HG02970 (cell line): ENCODE results near the gene PRR36.
A peak's percentile ranks its signal among the peaks of the same experiment; 100 is the strongest.

Experiments used
- ATAC-seq: cut with Tn5 transposase; IDR thresholded peaks from one replicate; pipeline ENCODE4 v1.9.1; 2021; ENCODE audit warnings: mild to moderate bottlenecking, moderate library complexity, moderate number of reproducible peaks; ENCODE audit not compliant: unreplicated experiment, low FRiP score

Gene PRR36

GRCh38 chr19:7848779-7849457 lies 25.3 kb downstream of the PRR36 start:
- ATAC-seq: no peak

GRCh38 chr19:7847664-7848063 lies 26.5 kb downstream of the PRR36 start:
- ATAC-seq: no peak

DNA sequence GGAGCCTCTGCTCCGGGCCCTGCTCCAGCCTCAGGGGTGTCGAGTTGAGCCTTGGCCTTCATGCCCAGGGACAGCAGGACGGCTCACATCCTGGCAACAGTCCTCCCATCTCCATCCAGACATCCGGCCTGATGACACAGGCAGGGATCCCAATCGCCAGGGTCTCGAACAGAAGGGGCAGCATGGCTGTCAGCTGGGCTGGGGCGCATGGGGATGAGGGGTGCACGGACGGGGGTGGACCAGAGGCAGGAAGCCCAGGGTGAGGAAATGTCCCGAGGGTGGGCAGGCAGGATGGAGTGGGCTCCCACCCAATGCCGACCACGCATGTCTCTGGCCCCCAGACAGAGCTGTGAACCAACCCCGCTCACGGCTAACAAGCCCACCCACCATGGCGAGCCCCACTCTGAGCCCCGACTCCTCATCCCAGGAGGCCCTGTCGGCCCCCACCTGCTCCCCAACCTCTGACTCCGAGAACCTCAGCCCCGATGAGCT lies 28.0 kb downstream of the PRR36 start:
- ATAC-seq: no peak

DNA sequence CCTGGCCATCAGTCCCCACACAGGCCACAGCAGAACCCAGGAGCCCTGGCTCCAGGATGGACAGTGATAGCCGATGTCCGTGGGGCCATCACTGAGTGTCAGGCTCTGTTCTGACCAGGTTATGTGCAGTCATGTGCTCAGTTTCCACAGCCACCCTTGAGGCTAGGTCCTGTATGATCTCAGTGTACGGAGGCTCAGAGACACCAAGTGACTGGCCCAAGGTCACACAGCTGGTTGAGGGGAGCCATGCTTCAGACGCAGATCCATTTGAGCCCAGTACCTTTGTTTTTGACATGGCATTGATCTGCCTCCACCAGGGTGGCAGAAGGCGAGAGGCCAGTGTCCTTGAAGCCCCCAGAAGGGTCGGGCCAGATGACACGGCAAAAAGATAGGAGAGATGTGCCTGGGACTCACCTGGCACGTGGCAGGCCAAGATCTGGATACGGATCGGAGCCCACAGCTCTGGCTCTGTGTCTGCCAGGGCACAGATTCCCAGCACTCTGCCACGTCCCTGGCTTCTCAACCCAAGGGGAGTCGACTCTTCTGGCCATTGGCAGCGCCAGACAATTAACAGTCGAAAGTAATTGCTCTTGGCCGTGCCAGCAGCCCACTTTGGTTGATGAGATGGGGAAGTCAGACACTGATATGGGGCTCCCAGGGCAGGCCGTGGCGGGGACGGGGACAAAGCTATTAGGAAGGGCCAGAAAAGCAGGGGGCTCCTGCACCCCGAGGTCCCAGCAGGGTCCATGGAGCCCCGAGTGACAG lies 28.6 kb downstream of the PRR36 start:
- no peak for ATAC-seq

DNA sequence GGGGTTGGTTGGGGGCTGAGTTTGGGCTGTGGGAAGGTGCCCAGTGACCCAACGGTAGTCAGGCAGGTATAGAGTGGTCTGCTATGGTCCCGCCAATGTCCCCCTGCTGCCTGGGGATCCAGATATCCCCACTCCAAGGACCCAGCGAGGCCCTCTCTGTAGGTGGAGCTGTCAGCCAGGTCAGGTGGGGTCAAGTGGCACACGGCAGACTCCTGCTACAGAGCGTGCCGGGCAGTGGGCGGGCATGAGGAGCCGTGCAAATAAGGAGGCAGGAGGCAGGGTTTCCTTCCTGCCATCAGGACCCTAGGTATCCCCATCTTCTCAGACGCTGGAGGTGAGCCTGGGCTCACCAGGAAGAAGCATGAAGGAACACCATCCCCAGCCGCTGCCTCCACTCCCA lies 29.2 kb downstream of the PRR36 start:
- no peak for ATAC-seq

GRCh38 chr19:7844405-7844804 lies 29.8 kb downstream of the PRR36 start:
- ATAC-seq: no peak

DNA sequence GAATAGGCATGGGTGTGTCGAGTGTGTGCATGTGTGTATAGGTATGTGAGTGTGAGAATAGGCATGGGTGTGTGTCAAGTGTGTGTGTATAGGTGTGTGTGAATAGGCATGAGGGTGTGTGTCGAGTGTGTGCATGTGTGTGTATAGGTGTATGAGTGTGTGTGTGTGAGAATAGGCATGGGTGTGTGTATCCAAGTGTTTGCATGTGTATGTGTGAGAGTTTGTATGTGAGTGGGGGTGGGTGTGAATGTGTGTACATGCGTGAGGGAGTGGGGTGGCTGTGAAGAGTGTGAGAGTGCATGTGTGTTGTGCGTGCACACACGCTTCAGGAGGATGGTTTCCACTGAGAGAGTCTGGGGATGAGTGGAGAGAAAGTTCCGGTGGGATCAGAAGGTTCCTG lies 30.7 kb downstream of the PRR36 start:
- no peak for ATAC-seq

DNA sequence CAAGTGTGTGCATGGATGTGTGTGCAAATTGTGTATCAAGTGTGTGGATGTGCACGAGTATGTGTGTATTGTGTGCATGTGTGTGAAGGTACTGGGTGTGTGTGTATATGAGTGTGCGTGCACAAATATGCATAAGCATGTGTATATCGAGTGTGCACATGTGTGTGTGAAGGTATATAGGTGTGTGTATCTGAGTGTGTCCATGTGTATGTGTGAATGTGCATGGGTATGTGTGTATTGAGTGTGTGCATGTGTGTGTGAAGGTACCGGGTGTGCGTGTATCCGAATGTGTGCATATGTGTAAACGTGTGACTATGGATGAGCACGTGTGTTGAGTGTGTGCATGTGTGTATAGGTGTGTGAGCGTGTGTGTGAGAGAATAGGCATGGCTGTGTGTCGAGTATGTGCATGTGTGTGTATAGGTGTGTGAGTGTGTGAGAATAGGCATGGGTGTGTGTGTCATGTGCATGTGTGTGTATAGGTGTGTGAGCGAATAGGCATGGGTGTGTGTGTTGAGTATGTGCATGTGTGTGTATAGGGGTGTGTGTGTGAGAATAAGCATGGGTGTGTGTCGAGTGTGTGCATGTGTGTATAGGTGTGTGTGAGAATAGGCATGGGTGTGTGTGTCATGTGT lies 31.4 kb downstream of the PRR36 start:
- ATAC-seq: no peak

GRCh38 chr19:7841751-7842660 lies 32.2 kb downstream of the PRR36 start:
- no peak for ATAC-seq

- no peak for ATAC-seq
Observed at GRCh38 chr19:7840629-7841028, 33.6 kb downstream of the PRR36 start.

DNA sequence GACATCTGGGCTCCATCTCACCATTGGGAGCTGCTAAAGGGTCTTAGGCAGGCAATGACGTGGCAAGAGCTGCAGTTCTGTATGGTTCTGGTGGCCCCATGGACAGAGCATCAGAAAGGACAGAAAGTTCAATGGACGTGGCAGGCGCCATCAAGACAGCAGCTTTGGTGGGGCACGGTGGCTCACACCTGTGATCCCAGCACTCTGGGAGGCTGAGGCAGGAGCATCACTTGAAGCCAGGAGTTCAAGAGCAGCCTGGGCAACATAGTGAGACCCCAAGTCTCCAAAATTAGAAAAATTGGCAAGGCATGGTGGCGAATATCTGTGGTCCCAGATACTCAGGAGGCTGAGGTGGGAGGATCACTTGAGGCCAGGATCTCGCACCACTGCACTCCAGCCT lies 34.7 kb downstream of the PRR36 start:
- ATAC-seq: no peak

DNA sequence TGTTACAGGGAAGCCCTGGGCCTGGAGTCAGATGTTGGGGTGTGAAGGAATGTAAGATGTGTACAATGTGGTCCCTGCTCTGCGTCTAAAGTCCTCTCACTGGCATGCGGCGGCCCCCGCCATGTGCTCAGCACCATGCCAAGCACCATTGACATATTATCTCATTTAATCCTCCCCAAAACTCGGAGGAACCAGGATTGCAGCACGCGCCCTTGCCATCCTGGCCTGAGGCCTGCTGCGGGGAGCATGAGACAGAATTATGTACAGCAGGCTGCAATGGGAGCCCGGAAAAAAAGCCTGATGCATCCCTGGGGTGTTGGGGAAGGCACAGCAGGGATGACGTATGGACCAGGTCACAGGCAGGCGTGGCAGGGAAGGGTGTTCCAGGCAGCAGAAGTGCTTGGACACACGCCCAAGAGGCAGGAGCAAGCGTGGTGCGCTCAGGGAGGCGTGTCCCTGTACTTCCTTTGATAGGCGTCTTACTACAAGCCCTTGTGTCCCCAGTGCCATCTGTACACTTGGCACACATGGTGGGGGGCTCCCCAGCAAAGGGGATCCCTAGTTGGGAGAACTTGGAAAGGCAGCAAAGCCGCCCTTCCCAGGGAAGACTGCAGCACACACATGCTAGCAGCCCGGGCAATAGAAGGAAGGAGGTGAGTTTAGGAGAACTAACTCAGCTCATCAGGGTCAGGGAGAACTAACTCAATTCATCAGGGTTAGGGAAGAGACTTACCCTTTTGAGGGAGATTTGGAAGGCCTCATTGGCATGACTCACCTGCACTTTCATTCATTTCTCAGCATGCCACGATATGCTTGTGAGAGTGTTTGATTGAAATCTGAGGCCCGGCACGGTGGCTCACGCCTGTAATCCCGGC lies 40.7 kb downstream of the PRR36 start:
- ATAC-seq: no peak

GRCh38 chr19:7832781-7833180 lies 41.4 kb downstream of the PRR36 start:
- ATAC-seq: no peak

DNA sequence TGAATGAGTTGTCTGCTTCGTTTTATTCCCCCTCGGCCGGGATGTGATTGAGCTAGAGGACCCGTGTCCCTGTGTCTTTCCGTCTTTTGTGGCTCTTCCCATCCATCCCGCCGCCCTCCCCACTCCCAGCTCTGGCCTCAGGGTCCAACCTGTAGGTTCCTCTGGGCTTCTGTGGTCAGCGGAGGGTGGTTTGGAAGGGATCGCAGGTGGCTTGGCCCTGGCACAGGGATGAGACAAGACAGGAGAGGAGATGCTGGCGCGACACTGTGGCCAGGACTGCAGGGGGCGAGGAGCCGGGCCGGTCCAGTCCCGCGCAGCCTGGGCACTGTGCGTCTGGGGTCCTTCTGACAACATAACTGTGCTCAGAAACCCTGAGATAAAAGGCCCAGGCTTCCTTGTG lies 42.2 kb downstream of the PRR36 start:
- no peak for ATAC-seq

- ATAC-seq: no peak
Observed at GRCh38 chr19:7831452-7831851, 42.7 kb downstream of the PRR36 start.

DNA sequence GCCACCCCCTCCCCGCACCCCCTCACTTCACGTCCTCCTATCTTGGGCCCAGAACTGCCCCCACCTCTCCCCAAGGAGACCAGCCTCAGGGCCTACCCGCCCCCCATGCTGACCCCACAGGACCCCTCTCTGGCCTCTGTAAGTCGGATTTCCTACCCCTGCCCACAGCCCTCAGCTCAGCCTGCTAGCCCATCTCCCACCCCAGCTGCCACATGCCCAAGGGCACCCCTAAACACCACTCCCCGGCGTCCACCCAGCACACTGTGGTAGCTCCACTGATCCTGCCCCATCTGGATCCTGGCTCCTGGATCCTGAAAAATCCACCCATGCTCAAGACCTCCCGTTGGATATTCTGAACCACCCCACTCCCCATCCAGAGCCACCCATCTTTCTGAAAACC lies 43.4 kb downstream of the PRR36 start:
- no peak for ATAC-seq

- ATAC-seq: no peak
Observed at GRCh38 chr19:7830272-7830771, 43.9 kb downstream of the PRR36 start.

DNA sequence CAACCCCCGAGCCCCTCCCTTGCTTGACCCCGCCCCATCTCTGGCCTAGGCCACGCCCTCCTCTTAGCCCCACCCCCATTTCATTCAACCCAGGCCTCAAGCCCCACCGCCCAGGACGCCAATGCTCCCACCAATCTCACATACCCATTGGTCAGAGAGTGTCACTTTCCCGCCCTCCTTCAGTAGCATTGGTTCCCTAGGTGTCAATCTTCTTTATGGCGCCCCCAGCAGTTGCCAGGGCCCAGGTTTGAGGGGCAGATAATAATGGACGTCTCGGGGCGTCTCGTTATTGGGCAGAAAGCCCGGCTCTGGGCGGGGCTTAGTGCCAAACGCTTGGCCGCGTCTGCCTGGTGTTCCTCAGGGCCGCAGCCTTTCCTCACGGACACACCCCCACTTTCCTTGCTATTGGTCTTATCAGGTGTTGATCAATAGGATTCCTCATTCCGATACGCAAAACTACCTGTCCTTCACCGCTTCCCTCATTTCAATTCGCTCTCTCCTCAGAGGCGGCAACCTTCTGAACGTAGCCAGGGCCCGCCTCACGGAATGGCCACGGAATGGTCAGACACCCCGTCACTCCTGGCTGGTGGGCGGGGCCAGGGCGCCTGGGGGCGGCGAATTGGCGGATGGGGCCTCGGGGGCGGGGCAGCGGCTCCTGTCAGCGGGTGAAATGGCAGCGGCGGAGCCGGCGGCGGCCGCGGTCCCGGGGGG lies 44.5 kb downstream of the PRR36 start, which contains the start of gene EVI5L:
TSS of gene EVI5L (plus strand) at position 658 of the 711 bp plus-strand sequence. CDS start 16,325 bp downstream, outside the sequence.
- ATAC-seq: peak; percentile 91

DNA sequence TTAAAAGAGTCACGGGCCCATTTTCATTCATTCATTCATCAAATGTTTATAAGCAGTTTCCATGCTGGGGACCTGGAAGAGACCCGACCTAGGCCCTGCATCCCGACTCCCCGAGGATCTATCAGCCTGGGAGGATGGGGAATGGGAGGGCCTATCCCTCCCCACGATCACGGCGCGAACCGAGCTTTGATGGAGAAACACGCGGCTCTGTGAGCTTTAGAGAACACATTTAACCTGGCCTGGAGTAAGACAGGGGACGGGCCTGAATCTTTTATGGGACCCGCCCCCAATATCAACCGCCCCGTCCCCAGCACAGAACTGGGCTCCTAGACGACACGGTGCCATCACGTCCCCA lies 45.0 kb downstream of the PRR36 start:
- no peak for ATAC-seq
